T-helper 17 cell (primary cell): Measurements from ENCODE around the gene LDHAL6B. TPM values are rescaled to one million over a fixed set of nuclear protein-coding genes. Genes with fewer than 3 reads are reported as not detected.
A peak's percentile ranks its signal among the peaks of the same experiment; 100 is the strongest.

Experiments used
- ATAC-seq: fragments of 150-1000 bp; cut with Tn5 transposase; 2 replicates; pipeline ENCODE4 v1.10.0; 2021; ENCODE audit warnings: mild to moderate bottlenecking, moderate library complexity
- DNase-seq, 3 donors: peaks; one replicate each; pipeline versions ENCODE4 v3.0.0 to v3.0.0-alpha.2; 2020 to 2021
- H3K9me3 ChIP-seq: one replicate; pipeline ENCODE4 v1.7.0; 2013; ENCODE audit warnings: low read length, mild to moderate bottlenecking; ENCODE audit not compliant: control insufficient read depth, poor library complexity, severe bottlenecking
- H3K27ac Mint-ChIP-seq: one replicate; pipeline ENCODE4 v1.8.0; 2022; ENCODE audit warnings: mild to moderate bottlenecking, moderate library complexity, mixed read lengths
- H3K27me3 Mint-ChIP-seq: one replicate; pipeline ENCODE4 v1.8.0; 2022; ENCODE audit warnings: mixed read lengths
- H3K36me3 Mint-ChIP-seq: one replicate; pipeline ENCODE4 v1.8.0; 2022; ENCODE audit warnings: low read depth, mixed read lengths
- H3K4me1 Mint-ChIP-seq: one replicate; pipeline ENCODE4 v1.8.0; 2022; ENCODE audit warnings: mild to moderate bottlenecking, mixed read lengths
- H3K4me3 Mint-ChIP-seq: one replicate; pipeline ENCODE4 v1.8.0; 2022; ENCODE audit warnings: mild to moderate bottlenecking, moderate library complexity, mixed read lengths
- total RNA-seq, 4 donors: library from RNA in 2 of 4; stranded (reverse) in 2 of 4; gene quantifications; one replicate each; pipeline ENCODE4 v1.2.3 and lab custom pipeline; 2022 to 2026

LDHAL6B gene
- total RNA-seq, 2 donors from 2014 or later: not detected

DNA sequence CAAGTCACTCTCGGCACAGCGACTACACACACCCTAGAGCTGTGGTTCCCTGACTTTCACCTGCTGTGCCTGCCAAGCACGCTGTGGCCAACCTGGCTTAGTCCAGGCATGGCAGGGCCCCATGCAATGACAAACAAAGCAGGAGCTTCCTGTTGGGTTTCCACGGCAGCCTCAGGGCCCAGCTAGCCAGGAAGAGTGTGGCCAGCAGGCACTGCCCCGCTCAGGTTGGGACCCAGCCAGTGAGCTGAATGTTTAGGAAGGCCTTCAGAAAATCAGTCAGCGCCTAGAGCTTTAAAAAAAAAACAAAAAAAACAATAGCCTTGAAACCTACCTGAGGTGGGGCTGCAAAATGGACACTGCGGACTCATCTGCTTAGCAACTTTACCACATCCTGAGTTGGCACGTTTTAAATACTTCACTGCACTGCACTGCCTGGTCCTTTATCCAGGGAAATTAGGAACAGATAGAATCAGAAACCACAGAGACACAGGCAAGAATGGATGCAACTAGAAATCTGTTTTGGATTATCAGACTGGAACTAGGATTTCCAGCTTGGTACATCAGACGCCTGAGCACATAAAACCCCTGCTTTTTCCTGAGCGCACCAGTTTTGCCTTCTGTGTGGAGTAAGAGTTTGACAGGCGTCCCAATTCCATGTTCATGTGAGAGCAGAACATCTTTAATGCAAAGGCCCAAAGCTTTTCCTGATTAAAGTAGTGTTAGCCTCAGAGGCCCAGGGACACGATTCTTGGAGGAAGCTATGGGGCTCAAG, 36.2 kb upstream of the LDHAL6B start:
- peaks cover 9% of the 10 kb centered on the region for H3K4me1 Mint-ChIP-seq
- DNase-seq (no peak), ATAC-seq (no peak)
- peaks cover 6% of the 10 kb centered on the region for H3K27me3 Mint-ChIP-seq
- H3K9me3 ChIP-seq: no peaks in the 10 kb centered on the region
- no peak overlapping the region for H3K27ac Mint-ChIP-seq
- no peaks in the 10 kb centered on the region for H3K36me3 Mint-ChIP-seq
- H3K4me3 Mint-ChIP-seq: no peak overlapping the region

GRCh38 chr15:59171067-59171397, 35.6 kb upstream of the LDHAL6B start:
- peaks cover 11% of the 10 kb centered on the region for H3K27me3 Mint-ChIP-seq
- no peak overlapping the region for H3K27ac Mint-ChIP-seq
- H3K4me3 Mint-ChIP-seq: no peak overlapping the region
- H3K36me3 Mint-ChIP-seq: no peaks in the 10 kb centered on the region
- H3K9me3 ChIP-seq: no peaks in the 10 kb centered on the region
- ATAC-seq: no peak
- DNase-seq: no peak
- peaks cover 8% of the 10 kb centered on the region for H3K4me1 Mint-ChIP-seq

DNA sequence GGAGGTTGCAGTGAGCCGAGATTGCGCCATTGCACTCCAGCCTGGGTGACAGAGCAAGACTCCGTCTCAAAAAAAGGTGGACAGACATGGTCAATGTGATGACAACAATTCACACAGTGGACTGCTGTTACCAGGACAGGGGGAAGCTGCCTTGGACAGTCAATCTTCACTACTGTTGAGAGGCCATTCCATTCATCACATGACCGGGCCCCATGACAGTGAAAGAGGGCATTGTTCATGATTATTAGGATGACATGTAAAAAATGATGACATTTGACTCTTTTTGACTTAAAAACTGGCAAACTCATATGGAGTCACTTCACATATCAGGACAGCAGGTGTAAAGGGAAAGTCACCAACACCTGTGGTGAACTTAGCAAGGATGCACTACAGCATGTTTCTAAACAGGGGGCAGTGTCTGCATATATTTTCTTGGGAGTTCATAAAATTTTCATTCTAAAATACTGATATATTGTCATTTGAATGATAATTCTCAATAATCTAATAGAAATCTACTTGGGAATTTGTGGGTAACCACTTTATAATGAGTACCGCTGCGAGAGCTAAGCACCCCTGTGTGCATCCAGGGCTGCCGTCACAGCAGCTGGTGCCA, 34.2 kb upstream of the LDHAL6B start:
- H3K27me3 Mint-ChIP-seq: peaks cover 19% of the 10 kb centered on the region
- H3K27ac Mint-ChIP-seq: no peak overlapping the region
- H3K36me3 Mint-ChIP-seq: no peaks in the 10 kb centered on the region
- H3K4me1 Mint-ChIP-seq: peaks cover 8% of the 10 kb centered on the region
- H3K4me3 Mint-ChIP-seq: no peak overlapping the region
- H3K9me3 ChIP-seq: no peaks in the 10 kb centered on the region
- ATAC-seq (no peak), DNase-seq (no peak)

- H3K9me3 ChIP-seq: no peaks in the 10 kb centered on the region
- H3K27me3 Mint-ChIP-seq: peaks cover 27% of the 10 kb centered on the region
Observed at GRCh38 chr15:59173194-59173593, 33.4 kb upstream of the LDHAL6B start.

DNA sequence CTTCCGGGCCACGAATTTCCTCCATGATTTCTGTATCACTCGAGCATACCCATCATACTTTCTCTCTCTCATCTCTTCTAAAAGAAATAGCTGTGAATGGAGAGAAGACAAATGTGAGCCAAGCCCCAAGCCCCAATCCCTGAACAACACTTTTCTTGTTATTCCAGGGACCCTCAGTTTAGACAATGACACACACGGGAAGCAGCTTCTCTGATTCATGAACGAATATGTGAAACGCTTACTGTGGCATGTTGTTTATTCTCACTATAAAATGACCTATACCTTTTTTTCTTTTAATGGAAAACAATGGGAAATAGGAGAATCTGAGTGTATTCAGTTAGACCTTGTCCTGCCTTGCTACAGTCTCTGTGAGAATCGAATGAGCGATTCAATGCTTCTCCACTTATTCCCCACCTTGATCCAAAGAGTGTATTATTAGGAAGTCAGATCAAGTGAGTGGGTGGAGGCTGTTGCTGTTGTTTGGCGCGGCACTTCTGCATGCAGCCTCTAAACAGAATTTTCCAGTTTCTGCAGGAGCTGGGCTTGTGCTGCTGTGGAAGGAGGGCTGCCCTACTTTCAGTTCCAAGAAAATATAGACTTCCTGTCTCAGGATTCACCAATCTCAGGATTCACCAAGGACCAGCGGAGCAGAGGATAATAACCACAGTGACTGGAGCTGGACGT, 32.4 kb upstream of the LDHAL6B start:
- Mint-ChIP-seq H3K4me1 (peaks cover 8% of the 10 kb centered on the region), H3K36me3 (no peaks in the 10 kb centered on the region), H3K4me3 (no peak overlapping the region), H3K27ac (no peak overlapping the region), H3K27me3 (peaks cover 35% of the 10 kb centered on the region)
- no peaks in the 10 kb centered on the region for H3K9me3 ChIP-seq
- ATAC-seq: no peak
- no peak for DNase-seq

More at GRCh38 chr15:59173194-59173593, 33.4 kb upstream of the LDHAL6B start:
- no peak for ATAC-seq
- Mint-ChIP-seq H3K36me3 (no peaks in the 10 kb centered on the region), H3K4me1 (peaks cover 8% of the 10 kb centered on the region), H3K4me3 (no peak overlapping the region), H3K27ac (no peak overlapping the region)
- DNase-seq: no peak

- DNase-seq (no peak), ATAC-seq (peak; percentile 77)
- Mint-ChIP-seq H3K36me3 (no peaks in the 10 kb centered on the region), H3K27ac (no peak overlapping the region), H3K27me3 (peaks cover 41% of the 10 kb centered on the region), H3K4me3 (no peak overlapping the region), H3K4me1 (peaks cover 6% of the 10 kb centered on the region)
- no peaks in the 10 kb centered on the region for H3K9me3 ChIP-seq
Observed at GRCh38 chr15:59174835-59175831, 31.5 kb upstream of the LDHAL6B start.

- H3K36me3 Mint-ChIP-seq: no peaks in the 10 kb centered on the region
- no peaks in the 10 kb centered on the region for H3K9me3 ChIP-seq
- no peak for ATAC-seq
- H3K4me1 Mint-ChIP-seq: peaks cover 6% of the 10 kb centered on the region
- H3K4me3 Mint-ChIP-seq: no peak overlapping the region
- H3K27ac Mint-ChIP-seq: no peak overlapping the region
- peaks cover 45% of the 10 kb centered on the region for H3K27me3 Mint-ChIP-seq
- DNase-seq: no peak
Observed at GRCh38 chr15:59176653-59177316, 29.9 kb upstream of the LDHAL6B start.

DNA sequence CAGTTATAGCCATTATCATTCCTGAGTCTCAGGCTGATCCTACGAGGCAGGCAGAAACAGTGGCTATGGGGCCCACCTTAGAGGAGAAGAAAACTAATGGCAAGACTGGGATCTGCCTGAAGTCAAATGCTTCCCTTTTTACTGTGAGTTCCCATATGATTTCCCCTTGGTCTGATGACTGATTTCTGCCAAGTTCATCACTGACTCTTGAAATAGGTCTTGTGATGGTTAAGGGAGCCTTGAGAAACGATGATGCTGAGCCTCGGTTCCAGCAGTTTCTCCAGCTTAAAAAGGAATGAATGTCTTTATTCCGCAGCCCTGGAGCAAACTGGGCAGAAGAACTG, 29.4 kb upstream of the LDHAL6B start:
- no peak for DNase-seq
- H3K27me3 Mint-ChIP-seq: peaks cover 45% of the 10 kb centered on the region
- no peaks in the 10 kb centered on the region for H3K36me3 Mint-ChIP-seq
- H3K4me1 Mint-ChIP-seq: peaks cover 6% of the 10 kb centered on the region
- no peak overlapping the region for H3K4me3 Mint-ChIP-seq
- no peak for ATAC-seq
- no peak overlapping the region for H3K27ac Mint-ChIP-seq
- no peaks in the 10 kb centered on the region for H3K9me3 ChIP-seq

- H3K4me1 Mint-ChIP-seq: peaks cover 6% of the 10 kb centered on the region
- H3K27me3 Mint-ChIP-seq: peaks cover 45% of the 10 kb centered on the region
- no peak overlapping the region for H3K4me3 Mint-ChIP-seq
- ATAC-seq: no peak
- H3K27ac Mint-ChIP-seq: no peak overlapping the region
- no peaks in the 10 kb centered on the region for H3K36me3 Mint-ChIP-seq
- H3K9me3 ChIP-seq: no peaks in the 10 kb centered on the region
- no peak for DNase-seq
Observed at GRCh38 chr15:59178151-59178695, 28.4 kb upstream of the LDHAL6B start.

DNA sequence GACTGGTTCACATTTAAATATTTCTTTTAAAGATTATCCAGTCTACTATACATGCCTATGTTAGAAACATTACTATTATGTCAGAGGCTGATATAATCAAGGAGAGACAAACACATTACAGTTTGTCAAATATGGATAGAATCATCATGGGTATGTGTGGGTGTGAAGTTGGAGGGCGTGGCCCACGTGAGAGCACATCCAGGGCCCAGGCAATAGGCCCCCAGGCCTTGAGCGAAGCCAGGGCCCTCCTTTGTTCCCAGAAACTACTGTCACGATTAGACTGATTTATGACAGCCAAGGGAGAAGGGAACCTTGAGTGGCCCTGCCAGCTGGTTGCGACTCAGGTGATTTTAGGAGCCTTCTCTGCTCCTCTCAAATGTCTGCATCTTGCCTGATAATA, 26.9 kb upstream of the LDHAL6B start:
- H3K27me3 Mint-ChIP-seq: peaks cover 45% of the 10 kb centered on the region
- DNase-seq (no peak), ATAC-seq (no peak)
- no peak overlapping the region for H3K27ac Mint-ChIP-seq
- no peaks in the 10 kb centered on the region for H3K36me3 Mint-ChIP-seq
- H3K9me3 ChIP-seq: no peaks in the 10 kb centered on the region
- peaks cover 6% of the 10 kb centered on the region for H3K4me1 Mint-ChIP-seq
- no peak overlapping the region for H3K4me3 Mint-ChIP-seq

DNA sequence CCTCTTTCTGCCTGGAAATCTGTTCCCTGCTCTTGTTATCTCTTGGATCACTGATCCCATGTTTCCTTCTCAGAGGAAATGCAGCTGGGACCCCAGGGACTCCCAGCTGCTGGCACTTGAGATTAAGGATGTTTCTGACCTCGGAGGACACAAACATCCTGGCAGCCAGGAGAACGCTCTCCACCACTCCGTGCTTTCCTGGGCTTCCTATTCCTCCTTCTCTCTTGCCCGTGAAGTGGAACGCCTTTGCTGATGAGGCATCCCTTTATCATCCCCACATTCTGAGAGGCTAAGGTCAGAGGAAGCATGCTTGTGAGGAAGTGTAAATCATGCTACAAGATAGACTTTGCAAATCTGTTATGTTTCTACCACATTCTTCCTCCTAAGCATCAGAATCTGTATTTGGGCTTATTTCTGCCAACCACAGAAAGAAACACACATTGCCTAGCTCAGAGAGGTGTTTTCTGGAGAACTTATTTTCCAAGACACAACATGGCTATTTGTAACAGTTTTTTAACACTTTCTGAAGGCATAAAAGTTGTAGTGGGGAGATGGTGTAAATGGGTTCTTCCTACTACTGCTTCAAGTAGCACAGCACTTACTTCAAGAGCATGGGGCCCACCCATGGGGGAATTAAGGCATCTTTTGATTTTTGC, 25.6 kb upstream of the LDHAL6B start:
- Mint-ChIP-seq H3K4me3 (no peak overlapping the region), H3K27me3 (peaks cover 34% of the 10 kb centered on the region), H3K4me1 (peaks cover 4% of the 10 kb centered on the region), H3K27ac (no peak overlapping the region), H3K36me3 (no peaks in the 10 kb centered on the region)
- no peak for DNase-seq
- H3K9me3 ChIP-seq: no peaks in the 10 kb centered on the region
- ATAC-seq: no peak

- Mint-ChIP-seq H3K36me3 (peaks cover 3% of the 10 kb centered on the region), H3K4me3 (no peak overlapping the region), H3K27ac (no peak overlapping the region), H3K4me1 (no peaks in the 10 kb centered on the region), H3K27me3 (peaks cover 12% of the 10 kb centered on the region)
- H3K9me3 ChIP-seq: no peaks in the 10 kb centered on the region
- peak; percentile 20 for ATAC-seq
- no peak for DNase-seq
Observed at GRCh38 chr15:59185725-59186124, 20.9 kb upstream of the LDHAL6B start.
